Inflammatory macrophage treated with lipopolysaccharide for 4 hours (primary cell): ENCODE results near the gene MUC3A.
A peak's percentile ranks its signal among the peaks of the same experiment; 100 is the strongest.

Source experiments
- DNase-seq: peaks from one replicate; pipeline ENCODE4 v3.0.0-alpha.2; 2020

MUC3A gene

DNA sequence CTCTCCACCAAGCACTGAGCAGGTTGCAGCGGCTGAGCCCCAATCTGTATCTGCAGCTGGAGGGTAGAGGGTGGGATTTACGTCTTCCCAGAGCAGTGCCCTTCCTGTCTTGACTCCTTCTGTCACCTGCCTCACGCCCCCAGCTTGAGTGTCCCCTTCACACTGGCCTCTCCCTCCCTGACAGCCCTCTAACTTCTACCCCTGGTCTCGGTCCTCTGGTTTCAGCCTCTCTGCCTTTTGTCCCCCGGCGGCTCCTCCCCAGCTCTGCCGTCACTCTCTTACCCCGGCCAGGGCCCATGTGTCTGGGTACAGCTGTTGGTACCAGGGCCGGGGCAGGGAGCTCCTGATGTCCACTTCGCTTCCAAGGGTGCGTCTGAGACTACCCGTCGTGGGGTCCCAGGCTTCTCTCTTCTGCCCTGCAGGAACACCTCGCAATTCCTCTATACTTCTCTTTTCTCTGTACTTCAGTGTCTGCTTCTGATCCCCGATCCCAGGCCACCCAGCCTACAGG, 654 bp downstream of the MUC3A start:
- no peak for DNase-seq

GRCh38 chr7:100951172-100951571, 1.8 kb downstream of the MUC3A start:
- no peak for DNase-seq

DNA sequence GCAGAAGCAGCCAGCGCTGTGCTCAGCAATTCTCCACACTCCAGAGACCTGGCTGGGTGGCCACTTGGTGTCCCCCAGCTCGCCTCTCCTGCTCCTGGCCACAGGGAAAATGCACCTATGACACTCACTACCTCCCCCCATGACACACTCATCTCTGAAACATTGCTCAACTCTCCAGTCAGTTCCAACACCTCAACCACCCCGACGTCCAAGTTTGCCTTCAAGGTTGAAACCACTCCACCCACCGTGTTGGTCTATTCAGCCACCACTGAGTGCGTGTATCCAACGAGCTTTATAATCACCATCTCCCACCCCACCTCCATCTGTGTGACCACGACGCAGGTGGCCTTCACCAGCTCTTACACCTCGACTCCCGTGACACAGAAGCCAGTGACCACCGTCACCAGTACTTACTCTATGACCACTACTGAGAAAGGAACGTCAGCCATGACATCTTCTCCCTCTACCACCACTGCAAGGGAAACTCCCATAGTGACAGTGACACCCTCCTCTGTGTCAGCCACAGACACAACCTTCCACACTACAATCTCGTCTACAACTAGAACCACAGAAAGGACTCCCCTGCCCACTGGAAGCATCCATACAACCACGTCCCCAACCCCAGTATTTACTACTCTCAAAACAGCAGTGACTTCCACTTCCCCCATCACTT, 2.7 kb downstream of the MUC3A start:
- no peak for DNase-seq

DNA sequence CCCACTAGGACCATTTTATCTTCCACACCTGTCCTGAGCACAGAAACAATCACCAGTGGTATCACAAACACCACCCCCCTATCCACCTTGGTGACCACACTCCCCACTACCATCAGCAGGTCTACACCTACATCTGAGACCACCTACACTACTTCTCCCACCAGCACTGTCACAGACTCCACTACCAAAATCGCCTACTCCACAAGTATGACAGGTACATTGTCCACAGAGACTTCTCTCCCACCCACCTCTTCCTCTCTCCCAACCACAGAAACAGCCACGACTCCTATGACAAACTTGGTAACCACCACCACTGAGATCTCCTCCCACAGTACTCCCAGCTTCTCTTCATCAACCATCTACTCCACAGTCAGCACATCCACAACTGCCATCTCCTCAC, 3.3 kb downstream of the MUC3A start:
- DNase-seq: no peak

DNA sequence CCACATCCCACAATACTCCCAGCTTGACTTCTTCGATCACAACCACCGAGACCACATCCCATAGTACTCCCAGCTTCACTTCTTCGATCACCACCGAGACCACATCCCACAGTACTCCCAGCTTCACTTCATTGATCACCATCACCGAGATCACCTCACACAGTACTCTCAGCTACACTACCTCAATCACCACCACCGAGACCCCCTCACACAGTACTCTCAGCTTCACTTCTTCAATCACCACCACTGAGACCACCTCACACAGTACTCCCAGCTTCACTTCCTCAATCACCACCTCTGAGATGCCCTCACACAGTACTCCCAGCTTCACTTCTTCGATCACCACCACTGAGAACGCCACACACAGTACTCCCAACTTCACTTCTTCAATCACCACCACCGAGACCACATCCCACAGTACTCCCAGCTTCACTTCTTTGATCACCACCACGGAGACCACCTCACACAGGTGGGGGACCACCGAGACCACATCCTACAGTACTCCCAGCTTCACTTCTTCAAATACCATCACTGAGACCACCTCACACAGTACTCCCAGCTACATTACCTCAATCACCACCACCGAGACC, 8.6 kb downstream of the MUC3A start:
- DNase-seq: no peak

- DNase-seq: no peak
These were observed 10.6 kb downstream of the MUC3A start for GRCh38 chr7:100959894-100960293.

GRCh38 chr7:100962537-100962936, 13.2 kb downstream of the MUC3A start:
- DNase-seq: no peak

DNA sequence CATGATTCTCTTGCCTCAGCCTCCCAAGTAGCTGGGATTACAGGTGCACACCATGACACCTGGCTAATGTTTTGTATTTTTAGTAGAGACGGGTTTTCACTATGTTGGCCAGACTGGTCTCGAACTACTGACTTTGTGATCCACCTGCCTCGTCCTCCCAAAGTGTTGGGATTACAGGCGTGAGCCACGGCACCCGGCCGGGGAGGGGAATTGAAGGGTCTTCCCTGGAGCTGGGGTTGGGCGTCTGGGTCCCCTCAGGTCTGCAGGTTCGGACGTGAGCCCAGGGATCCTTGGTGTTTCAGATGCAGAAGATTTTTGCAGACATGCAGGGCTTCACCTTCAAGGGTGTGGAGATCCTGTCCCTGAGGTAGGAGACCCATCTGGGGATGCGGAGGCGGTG, 14.1 kb downstream of the MUC3A start:
- no peak for DNase-seq

DNA sequence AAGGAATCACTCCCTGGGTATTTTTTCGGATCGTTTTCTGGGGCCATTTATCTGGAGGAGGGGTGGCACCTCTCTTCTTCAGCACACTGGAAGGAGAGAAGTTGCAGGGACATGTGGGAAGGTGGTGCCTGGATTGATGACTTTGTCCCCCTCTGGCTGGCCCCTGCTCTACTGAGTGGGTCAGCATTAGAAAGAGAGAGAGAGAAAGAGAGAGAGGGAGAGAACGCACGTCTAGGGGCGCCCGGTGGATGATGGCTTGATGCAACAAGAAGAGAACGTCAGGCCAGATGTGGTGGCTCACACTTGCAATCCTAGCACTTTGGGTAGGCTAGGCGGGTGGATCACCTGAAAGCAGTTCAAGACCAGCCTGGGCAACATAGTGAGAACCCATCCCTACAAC, 14.5 kb downstream of the MUC3A start:
- DNase-seq: no peak

DNA sequence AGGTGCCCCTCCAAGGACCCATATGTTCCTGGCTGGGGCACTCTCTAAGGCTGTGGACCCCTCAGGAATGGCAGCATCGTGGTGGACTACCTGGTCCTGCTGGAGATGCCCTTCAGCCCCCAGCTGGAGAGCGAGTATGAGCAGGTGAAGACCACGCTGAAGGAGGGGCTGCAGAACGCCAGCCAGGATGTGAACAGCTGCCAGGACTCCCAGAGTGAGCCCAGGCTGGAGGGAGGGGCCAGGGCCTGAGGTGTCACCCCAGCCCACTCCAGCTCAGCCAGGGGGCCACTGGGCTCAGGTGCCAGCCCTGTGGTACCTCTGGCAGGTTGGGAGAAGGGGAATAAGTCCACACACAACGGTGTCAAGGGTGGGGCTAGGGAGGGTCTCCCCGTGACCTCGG, 15.3 kb downstream of the MUC3A start:
- no peak for DNase-seq

DNA sequence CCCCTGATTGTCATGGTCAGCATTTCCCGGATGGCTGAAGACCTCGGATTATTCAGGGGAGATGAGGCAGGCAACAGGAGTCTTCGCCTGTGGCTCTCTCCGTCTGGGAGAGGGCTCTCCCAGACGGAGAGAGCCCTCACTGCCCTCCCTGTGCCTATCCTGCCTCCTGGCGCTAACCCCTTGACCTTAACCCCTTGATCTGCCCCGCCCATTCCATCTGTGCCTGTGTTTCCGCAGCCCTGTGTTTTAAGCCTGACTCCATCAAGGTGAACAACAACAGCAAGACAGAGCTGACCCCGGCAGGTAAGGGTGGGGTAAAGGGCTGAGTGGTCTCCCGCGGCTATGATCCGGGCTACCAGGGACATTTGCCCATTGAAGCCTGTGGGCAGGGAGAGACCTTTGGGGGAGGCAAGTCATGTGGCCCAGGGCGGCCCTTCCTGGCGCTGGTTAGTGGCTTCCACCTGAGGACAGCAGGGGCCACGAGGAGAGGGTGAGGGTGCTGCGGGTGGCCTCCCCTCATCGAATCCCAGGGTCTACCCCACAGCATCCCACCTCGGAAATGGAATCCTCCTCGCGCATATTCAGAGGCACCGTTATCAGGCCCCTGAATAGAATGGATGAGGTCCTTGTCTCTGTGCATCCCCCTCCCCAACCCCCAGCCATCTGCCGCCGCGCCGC, 15.8 kb downstream of the MUC3A start:
- DNase-seq: no peak

DNA sequence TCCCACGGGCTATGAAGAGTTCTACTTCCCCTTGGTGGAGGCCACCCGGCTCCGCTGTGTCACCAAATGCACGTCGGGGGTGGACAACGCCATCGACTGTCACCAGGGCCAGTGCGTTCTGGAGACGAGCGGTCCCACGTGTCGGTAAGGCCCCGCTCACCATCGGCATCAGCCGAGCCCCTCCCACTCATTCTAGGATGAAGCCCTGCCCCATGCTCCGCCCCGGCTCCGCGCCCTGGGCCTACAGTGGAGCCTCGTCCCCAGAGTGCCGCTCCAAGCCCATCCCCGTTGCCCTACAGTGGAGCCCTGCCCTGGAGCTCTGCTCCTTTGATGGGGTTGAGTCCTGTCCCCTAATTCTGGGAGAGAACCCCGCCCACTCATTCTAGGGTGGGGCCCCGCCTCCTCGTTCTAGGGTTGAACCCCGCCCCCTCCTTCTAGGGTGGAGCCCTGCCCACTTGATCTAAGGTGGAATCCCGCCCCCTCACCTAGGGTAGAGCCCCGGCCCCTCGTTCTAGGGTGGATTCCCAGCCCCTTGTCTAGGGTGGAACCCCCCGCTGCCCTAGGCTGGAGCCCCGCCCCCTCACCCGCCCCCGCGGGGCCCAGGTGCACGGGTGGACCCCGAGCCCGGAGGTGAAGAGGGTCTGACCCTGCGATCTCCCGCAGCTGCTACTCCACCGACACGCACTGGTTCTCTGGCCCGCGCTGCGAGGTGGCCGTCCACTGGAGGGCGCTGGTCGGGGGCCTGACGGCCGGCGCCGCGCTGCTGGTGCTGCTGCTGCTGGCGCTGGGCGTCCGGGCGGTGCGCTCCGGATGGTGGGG, 16.6 kb downstream of the MUC3A start:
- peak; percentile 75 for DNase-seq

GRCh38 chr7:100966542-100967291, 17.4 kb downstream of the MUC3A start:
- no peak for DNase-seq

DNA sequence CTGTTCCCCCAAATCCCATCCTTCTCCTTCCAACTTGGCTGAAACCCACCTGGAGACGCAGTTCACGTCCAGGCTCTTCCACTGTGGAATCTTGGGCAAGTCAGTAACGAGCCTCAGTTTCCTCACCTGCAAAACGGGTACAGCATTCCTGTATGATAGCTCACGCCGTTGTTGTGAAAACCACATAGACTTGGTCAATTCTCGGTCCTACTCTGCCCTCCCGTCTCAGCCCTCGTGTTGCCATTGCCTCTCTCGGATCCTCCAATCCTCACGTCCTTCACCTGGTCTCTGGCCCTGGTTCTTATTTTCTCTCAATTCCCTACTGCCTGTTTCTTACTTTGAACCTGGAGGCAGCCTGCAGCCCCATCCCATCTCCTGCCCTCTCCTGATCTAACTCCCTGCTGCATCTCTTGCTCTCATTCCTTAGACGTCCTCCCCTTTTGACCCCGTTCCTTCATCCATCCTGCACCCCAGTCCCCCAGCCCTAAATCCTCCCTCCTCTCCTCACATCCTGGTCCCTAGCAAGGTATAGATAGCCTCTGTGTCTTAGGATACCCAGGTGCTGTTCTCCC, 18.0 kb downstream of the MUC3A start:
- no peak for DNase-seq

GRCh38 chr7:100968031-100968430, 18.7 kb downstream of the MUC3A start:
- DNase-seq: no peak

- DNase-seq: no peak
These were observed 19.3 kb downstream of the MUC3A start for GRCh38 chr7:100968650-100969049.

DNA sequence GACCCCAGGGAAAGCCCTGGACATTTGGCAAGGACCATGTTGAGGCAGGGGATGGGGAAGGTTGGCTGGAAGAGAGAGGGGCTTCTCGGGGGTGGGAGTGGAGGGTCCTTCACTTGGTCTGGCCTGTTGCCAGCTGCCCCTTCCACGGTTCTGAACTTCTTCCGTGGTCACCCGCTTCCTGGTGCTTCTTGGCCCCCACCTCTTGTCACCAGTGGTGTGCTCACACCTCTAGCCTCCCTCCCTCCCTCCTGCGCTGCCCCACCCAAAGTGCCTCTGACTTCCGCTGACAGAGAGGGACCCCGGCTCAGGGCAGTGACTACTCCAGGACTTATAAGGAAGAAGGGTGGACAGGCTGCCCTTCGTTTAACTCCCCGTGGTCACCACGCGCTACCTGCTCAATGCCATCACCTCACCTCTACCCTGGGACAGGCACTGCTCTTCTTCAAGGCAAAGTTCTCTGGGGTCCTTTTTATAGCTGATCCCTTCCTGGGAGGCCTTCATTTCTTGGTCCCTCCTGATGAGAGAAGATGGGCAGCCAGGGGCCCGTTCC, 19.8 kb downstream of the MUC3A start, which contains the start of gene MUC12:
TSS of gene MUC12 (plus strand) at position 500 of the 550 bp plus-strand sequence. CDS start 58 bp downstream, outside the sequence.
- DNase-seq: no peak

- no peak for DNase-seq
These were observed 22.0 kb downstream of the MUC3A start for GRCh38 chr7:100971111-100972001.

DNA sequence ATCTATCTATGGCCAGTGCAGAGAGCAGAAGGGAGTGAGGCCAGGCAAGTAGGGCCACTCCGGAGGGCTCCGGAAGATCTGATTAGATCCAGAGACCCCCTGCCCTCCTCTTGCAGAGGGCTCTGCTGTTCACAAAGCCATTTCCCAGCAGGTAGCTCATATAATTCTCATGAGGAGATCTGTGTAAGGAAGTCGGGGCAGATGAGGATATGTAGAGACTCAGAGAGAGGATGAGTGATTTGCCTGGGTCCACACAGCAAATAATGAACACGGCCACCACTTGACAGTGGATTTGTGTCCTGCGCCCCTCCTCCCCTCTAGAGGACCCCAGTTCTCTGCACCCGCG, 22.6 kb downstream of the MUC3A start:
- DNase-seq: no peak

DNA sequence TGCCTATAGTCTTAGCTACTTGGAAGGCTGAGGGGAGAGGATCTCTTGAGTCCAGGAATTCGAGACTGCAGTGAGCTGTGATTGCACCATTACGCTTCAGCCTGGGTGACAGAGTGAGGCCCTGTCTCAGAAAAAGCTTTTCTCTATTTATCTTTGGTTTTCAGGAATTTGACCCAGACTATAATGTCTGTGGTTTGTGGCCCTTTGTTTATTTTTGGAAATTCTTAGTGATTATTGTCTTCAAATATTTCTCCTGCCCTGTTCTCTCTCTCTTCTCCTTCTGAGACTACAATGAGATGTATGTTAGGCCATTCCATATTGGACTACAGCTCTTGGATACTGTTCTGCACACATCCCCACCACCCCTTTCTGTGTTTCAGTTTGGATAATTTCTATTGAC, 24.7 kb downstream of the MUC3A start:
- no peak for DNase-seq

GRCh38 chr7:100975371-100975821, 26.1 kb downstream of the MUC3A start:
- no peak for DNase-seq
